HUES6 (cell line): Measurements from ENCODE around the gene STOML3.

Experiments
- H3K27ac ChIP-seq: 2 replicates; pipeline ENCODE4 v1.7.0; 2013; ENCODE audit warnings: low read depth, mild to moderate bottlenecking, low read length, inconsistent platforms
- H3K27me3 ChIP-seq: 2 replicates; pipeline ENCODE4 v1.6.1; 2013; ENCODE audit warnings: low read length; ENCODE audit not compliant: control insufficient read depth, insufficient read depth
- H3K36me3 ChIP-seq: 2 replicates; pipeline ENCODE4 v1.6.1; 2013; ENCODE audit warnings: low read length; ENCODE audit not compliant: control insufficient read depth, insufficient read depth
- H3K4me1 ChIP-seq: 2 replicates; pipeline ENCODE4 v1.6.1; 2013; ENCODE audit warnings: low read length; ENCODE audit not compliant: control insufficient read depth, insufficient read depth
- H3K4me3 ChIP-seq: 2 replicates; pipeline ENCODE4 v1.5.1; 2013; ENCODE audit warnings: low read depth, low read length
- H3K9ac ChIP-seq: one replicate; pipeline ENCODE4 v1.6.1; 2013; ENCODE audit warnings: mild to moderate bottlenecking, low read length
- H3K9me3 ChIP-seq: 2 replicates; pipeline ENCODE4 v1.6.1; 2013; ENCODE audit warnings: low read depth, low read length; ENCODE audit not compliant: control insufficient read depth, insufficient read depth

The STOML3 gene

GRCh38 chr13:38981096-38981495 is 9.5 kb downstream of the STOML3 start:
- Histone ChIP-seq H3K9ac (no peak overlapping the region), H3K4me1 (peaks cover 11% of the 10 kb centered on the region), H3K27ac (no peak overlapping the region), H3K27me3 (no peaks in the 10 kb centered on the region), H3K9me3 (peaks cover 6% of the 10 kb centered on the region; the same call in 1 of the 2 replicates), H3K36me3 (no peaks in the 10 kb centered on the region), H3K4me3 (no peak overlapping the region)

- H3K4me1 ChIP-seq: peaks cover 11% of the 10 kb centered on the region
- H3K36me3 ChIP-seq: no peaks in the 10 kb centered on the region
- H3K27ac ChIP-seq: no peak overlapping the region
- H3K9ac ChIP-seq: no peak overlapping the region
- no peak overlapping the region for H3K4me3 ChIP-seq
- H3K27me3 ChIP-seq: no peaks in the 10 kb centered on the region
- peaks cover 6% of the 10 kb centered on the region; the same call in 1 of the 2 replicates for H3K9me3 ChIP-seq
Measured at GRCh38 chr13:38980750-38981078, 9.9 kb downstream of the STOML3 start.

DNA sequence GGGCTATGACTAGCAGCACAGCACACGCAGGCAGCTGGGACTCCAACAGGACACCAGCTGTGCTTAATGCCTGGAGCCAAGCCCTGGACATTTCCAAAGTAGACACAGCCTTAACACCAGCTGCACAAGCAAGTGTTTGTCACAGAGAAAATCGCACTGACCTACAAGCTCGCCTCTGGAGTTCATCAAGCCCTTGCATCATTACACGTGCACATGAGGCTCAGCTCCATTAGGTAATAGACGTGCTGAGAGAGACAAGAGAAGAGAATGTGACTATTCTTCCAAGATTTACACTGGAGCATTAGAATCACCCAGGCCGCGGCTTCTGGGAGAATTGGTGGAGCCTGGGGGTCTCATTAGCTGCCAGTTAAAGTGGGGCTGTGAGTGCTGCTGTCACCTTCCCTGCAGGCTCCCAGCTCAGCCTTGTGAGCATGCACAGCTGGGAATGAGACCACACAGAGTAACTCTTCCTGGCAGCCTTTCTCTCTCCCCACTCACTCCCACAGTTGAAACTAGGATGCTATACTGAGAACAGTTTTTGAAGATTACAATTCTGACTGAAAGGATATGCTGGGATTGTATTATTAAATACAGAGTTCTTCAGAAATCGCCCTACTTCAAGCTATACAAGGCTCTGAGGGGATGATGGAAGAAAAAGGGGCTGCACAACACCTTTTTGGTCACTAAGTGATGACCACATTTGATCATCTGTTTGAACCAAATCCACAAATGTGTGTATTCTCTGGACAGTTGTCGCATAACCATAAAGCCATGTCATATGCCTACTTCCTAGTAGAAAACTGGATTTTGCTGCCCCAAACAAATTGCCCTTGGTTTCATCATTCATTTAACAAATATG is 10.5 kb downstream of the STOML3 start:
- Histone ChIP-seq H3K4me3 (no peak overlapping the region), H3K4me1 (peaks cover 11% of the 10 kb centered on the region), H3K9me3 (peaks cover 6% of the 10 kb centered on the region; the same call in 1 of the 2 replicates), H3K9ac (no peak overlapping the region), H3K36me3 (no peaks in the 10 kb centered on the region), H3K27ac (no peak overlapping the region), H3K27me3 (no peaks in the 10 kb centered on the region)

DNA sequence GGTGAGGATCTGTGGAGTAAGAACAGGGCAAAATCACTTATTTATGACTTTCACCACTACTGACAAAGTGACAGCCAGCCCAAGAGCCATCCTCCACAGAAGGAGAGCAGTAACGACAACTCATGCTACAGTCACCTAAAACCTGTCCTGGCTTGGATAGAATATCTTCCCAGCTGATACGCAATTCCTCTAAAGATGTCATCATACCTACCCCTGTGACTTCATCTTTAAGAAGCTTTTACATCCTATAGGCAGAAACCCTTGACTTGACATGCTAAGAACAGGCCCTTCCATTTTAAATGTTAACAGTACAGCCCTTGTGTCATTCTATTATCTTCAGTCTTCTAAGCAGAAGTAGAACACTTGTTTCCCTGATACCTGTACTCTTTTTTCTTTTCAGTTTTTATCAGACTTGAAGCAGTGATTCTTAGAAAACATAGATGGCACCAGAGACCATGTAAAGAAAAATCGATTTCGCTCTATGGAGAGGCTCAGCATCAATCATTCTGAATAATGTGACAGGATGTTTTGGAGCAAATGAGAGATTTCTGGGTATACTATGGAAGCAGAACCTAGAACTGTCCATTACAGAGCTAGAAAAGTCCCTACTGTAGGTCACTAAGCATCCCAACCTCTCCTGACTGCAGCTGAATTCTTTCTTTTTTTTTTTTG is 20.1 kb downstream of the STOML3 start:
- Histone ChIP-seq H3K27me3 (no peaks in the 10 kb centered on the region), H3K36me3 (no peaks in the 10 kb centered on the region), H3K9ac (no peak overlapping the region), H3K4me1 (peaks cover 13% of the 10 kb centered on the region), H3K9me3 (no peaks in the 10 kb centered on the region), H3K4me3 (no peak overlapping the region), H3K27ac (no peak overlapping the region)

DNA sequence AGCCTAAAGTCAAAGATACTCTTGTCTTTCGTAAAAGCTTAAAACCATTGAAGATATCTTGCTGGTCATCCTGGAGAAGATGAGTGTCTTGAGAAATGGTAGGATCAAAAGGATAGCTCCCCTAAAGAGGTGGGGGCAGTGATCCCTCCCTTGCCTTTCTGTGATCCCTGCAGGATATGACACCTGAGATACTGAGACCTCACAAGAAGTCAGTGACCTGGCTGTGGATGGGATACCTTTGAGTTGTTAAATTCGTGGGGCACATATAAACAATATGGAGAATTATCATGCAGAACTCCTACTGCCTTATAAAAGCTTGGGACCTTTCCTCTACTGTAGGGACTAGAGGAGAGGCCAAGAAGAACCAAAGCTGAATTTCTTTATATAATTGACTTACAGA is 21.4 kb downstream of the STOML3 start:
- Histone ChIP-seq H3K27me3 (no peaks in the 10 kb centered on the region), H3K9me3 (no peaks in the 10 kb centered on the region), H3K9ac (no peak overlapping the region), H3K4me1 (peaks cover 13% of the 10 kb centered on the region), H3K36me3 (no peaks in the 10 kb centered on the region), H3K4me3 (no peak overlapping the region), H3K27ac (no peak overlapping the region)

GRCh38 chr13:38967446-38967845 is 23.2 kb downstream of the STOML3 start:
- H3K4me1 ChIP-seq: peaks cover 13% of the 10 kb centered on the region
- H3K27ac ChIP-seq: no peak overlapping the region
- H3K36me3 ChIP-seq: no peaks in the 10 kb centered on the region
- H3K4me3 ChIP-seq: no peak overlapping the region
- no peak overlapping the region for H3K9ac ChIP-seq
- H3K9me3 ChIP-seq: 0 out of 2 replicates have a peak, but pooled peaks cover 2% of the 10 kb centered on the region
- H3K27me3 ChIP-seq: no peaks in the 10 kb centered on the region

GRCh38 chr13:38965281-38965680 is 25.4 kb downstream of the STOML3 start:
- Histone ChIP-seq H3K27me3 (no peaks in the 10 kb centered on the region), H3K27ac (no peak overlapping the region), H3K4me1 (peaks cover 13% of the 10 kb centered on the region), H3K36me3 (no peaks in the 10 kb centered on the region), H3K9me3 (peaks cover 10% of the 10 kb centered on the region), H3K4me3 (no peak overlapping the region), H3K9ac (no peak overlapping the region)

DNA sequence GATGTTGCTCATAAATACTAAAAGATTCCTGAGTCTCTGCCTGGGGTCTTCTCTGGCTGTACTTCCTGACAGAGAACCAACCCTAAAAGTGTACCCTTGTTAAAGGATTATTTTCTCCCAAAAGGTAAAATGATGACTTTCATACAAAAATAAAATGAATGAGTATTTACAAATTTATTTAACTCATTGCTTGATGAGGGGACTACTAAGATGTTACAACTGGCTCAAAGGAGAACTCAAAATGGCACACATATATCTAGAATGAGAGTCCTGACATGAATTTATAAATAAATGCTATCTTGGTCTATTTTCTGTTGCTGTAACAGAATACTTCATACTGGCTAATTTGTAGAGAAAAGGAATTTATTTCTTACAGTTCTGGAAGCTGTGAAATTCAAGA is 30.5 kb downstream of the STOML3 start:
- Histone ChIP-seq H3K9me3 (peaks cover 19% of the 10 kb centered on the region), H3K4me1 (no peaks in the 10 kb centered on the region), H3K9ac (no peak overlapping the region), H3K27me3 (no peaks in the 10 kb centered on the region), H3K27ac (no peak overlapping the region), H3K4me3 (no peak overlapping the region), H3K36me3 (no peaks in the 10 kb centered on the region)

DNA sequence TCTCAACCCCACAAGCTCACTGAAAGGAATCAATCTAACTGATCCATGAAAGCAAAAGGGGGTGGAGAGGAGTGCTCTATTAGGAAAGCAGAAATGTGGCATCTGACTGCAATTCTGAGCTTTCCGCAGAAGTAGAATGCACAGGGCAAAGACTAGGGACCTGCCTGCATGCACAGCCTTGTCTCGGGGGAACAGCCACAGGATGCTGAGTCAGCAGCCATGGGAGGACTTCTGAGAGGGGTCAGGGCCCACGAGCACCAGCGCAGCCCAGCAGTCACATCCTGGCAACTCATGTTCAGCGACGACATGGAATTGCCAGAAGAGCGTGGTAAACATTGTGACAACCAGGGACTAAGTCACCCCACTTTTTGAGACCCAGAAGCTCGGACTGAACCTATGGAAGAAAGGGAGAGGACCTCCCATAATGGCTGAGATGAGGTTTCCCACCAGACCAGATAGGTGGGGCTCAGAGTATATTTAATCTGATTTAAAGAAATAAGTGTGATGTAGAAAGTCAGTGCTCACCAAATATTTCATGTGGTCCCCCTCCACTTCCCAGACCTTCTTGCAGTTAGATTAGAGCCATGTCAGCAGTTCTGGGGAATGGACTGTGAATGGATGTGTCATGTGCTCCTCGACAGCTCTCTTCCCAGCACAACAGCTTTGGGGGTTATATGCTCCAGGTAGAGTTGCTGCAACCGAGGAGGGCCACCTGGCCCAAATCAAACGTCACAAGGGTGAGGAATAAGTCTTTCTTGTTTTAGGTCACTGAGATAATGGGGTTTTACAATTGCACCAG is 32.6 kb downstream of the STOML3 start:
- no peaks in the 10 kb centered on the region for H3K4me1 ChIP-seq
- H3K27ac ChIP-seq: no peak overlapping the region
- no peak overlapping the region for H3K4me3 ChIP-seq
- no peaks in the 10 kb centered on the region for H3K36me3 ChIP-seq
- H3K27me3 ChIP-seq: no peaks in the 10 kb centered on the region
- H3K9me3 ChIP-seq: peaks cover 19% of the 10 kb centered on the region
- no peak overlapping the region for H3K9ac ChIP-seq

- H3K4me1 ChIP-seq: no peaks in the 10 kb centered on the region
- H3K27ac ChIP-seq: no peak overlapping the region
- H3K27me3 ChIP-seq: no peaks in the 10 kb centered on the region
- no peaks in the 10 kb centered on the region for H3K36me3 ChIP-seq
- H3K9me3 ChIP-seq: peaks cover 6% of the 10 kb centered on the region; the same call in 1 of the 2 replicates
- no peak overlapping the region for H3K9ac ChIP-seq
- no peak overlapping the region for H3K4me3 ChIP-seq
Measured at GRCh38 chr13:38954844-38955243, 35.8 kb downstream of the STOML3 start.

DNA sequence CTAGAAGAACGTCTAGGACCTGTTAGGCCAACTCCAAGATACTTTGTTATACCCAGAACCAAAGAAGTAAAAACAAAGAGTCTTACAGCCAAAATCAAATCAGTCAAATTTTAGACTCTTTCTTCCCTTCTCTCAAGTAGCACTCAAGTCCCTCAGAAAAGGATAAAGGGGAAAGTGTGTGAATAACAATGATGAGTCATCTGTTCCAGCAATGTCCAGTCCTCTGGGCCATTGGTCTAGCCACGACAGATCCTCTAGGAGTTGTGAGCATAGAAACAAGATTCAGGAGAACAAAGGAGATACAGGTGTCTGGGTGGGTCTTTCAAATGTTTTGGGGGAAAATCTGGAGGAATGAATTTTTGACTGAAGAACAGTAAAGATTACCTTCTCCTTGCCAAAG is 36.3 kb downstream of the STOML3 start:
- Histone ChIP-seq H3K4me3 (no peak overlapping the region), H3K9me3 (peaks cover 2% of the 10 kb centered on the region; the same call in 1 of the 2 replicates)

More for the DNA sequence above, 36.3 kb downstream of the STOML3 start:
- Histone ChIP-seq H3K36me3 (no peaks in the 10 kb centered on the region), H3K4me1 (no peaks in the 10 kb centered on the region), H3K27ac (no peak overlapping the region), H3K9ac (no peak overlapping the region), H3K27me3 (no peaks in the 10 kb centered on the region)
